HL-60 (cell line): ENCODE data around the gene GLIPR2.

Experiments used
- DNase-seq, 2 experiments: peaks; one replicate each; pipeline ENCODE4 v3.0.0-alpha.2; 2010 to 2020; ENCODE audit warnings: low read depth in 1 of 2, low spot score in 1 of 2
- H3K27ac ChIP-seq: fragments of 250-450 bp; sonication (Bioruptor Pico); replicated peaks from 2 replicates; pipeline ENCODE4 v1.5.1; 2020; ENCODE audit warnings: mild to moderate bottlenecking, moderate library complexity
- H3K27me3 ChIP-seq: fragments of 250-450 bp; sonication (Bioruptor Pico); 2 replicates; pipeline ENCODE4 v1.5.1; 2021; ENCODE audit warnings: mild to moderate bottlenecking, moderate library complexity; ENCODE audit not compliant: insufficient read depth, poor library complexity, severe bottlenecking
- H3K4me3 ChIP-seq: replicated peaks from 2 replicates; pipeline ENCODE4 v1.5.1; 2011; ENCODE audit warnings: mild to moderate bottlenecking, control low read depth, low read length; ENCODE audit not compliant: insufficient read depth
- GABPA ChIP-seq: IDR thresholded peaks from 2 replicates; pipeline ENCODE4 v1.6.1; 2012; ENCODE audit warnings: low read depth
- POLR2AphosphoS5 ChIP-seq: IDR thresholded peaks from 2 replicates; pipeline ENCODE4 v1.6.1; 2012; ENCODE audit warnings: low read depth
- SPI1 ChIP-seq: IDR thresholded peaks from 2 replicates; pipeline ENCODE4 v1.6.1; 2012; ENCODE audit warnings: low read depth, mild to moderate bottlenecking, borderline replicate concordance
- TF ChIP-seq, protein P1 (sequence below): IDR thresholded peaks from one replicate; pipeline ENCODE4 v1.5.1; 2011; ENCODE audit warnings: low read length, control low read depth, inconsistent platforms; ENCODE audit not compliant: insufficient read depth
- TF ChIP-seq, protein P2 (sequence below): IDR thresholded peaks from 2 replicates; pipeline ENCODE4 v1.6.1; 2012; ENCODE audit warnings: low read depth; ENCODE audit not compliant: insufficient replicate concordance

Gene GLIPR2

DNA sequence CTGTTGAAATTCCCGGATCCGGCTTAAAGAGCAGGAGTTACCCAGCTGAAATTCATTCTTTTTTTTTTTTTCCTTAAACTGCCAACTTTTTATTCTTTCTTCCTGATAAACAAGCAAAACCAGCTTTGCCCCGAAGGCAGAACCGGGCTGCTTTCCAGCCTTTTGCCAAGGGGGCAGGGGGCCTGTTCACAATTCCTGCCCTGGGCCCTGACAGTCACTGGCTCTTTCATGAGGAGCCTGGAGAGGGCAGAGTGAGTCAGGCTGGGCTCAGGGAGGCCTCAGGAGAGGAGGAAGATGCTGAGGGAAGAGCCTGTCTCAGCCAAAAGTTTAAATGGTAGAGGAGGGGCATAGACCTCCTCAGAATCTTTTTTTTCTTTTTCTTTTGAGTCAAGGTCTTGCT, 4.8 kb downstream of the GLIPR2 start:
- Histone ChIP-seq H3K4me3 (no peak overlapping the region), H3K27me3 (no peaks in the 10 kb centered on the region), H3K27ac (no peak overlapping the region)
- TF ChIP-seq POLR2AphosphoS5, result no peak
- DNase-seq, result no peak

DNA sequence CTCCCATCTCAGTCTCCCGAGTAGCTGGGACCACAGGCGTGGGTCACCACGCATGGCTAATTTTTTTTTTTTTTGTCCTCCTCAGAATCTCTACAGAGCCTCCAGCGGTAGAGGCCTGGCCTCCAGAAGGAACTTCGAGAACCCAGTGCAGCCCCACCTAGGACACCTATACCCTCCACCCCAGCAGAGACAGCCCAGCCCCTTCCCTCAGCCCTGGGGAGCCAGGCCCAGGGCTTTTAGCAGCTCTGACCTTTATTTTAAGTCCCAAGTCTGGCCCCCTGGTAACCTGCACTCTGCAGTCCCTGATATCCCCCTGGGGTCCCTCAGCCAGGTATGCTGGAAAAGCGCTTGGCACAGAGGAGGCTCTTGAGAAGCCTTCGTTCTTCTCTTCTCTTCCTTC, 5.2 kb downstream of the GLIPR2 start:
- Histone ChIP-seq H3K4me3 (no peak overlapping the region), H3K27me3 (no peaks in the 10 kb centered on the region), H3K27ac (no peak overlapping the region; the same call in 1 of the 2 replicates)
- TF ChIP-seq, protein P1, sequence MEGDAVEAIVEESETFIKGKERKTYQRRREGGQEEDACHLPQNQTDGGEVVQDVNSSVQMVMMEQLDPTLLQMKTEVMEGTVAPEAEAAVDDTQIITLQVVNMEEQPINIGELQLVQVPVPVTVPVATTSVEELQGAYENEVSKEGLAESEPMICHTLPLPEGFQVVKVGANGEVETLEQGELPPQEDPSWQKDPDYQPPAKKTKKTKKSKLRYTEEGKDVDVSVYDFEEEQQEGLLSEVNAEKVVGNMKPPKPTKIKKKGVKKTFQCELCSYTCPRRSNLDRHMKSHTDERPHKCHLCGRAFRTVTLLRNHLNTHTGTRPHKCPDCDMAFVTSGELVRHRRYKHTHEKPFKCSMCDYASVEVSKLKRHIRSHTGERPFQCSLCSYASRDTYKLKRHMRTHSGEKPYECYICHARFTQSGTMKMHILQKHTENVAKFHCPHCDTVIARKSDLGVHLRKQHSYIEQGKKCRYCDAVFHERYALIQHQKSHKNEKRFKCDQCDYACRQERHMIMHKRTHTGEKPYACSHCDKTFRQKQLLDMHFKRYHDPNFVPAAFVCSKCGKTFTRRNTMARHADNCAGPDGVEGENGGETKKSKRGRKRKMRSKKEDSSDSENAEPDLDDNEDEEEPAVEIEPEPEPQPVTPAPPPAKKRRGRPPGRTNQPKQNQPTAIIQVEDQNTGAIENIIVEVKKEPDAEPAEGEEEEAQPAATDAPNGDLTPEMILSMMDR, result no peak
- no peak for TF ChIP-seq POLR2AphosphoS5
- no peak for TF ChIP-seq GABPA
- no peak for TF ChIP-seq SPI1
- TF ChIP-seq, protein P2, sequence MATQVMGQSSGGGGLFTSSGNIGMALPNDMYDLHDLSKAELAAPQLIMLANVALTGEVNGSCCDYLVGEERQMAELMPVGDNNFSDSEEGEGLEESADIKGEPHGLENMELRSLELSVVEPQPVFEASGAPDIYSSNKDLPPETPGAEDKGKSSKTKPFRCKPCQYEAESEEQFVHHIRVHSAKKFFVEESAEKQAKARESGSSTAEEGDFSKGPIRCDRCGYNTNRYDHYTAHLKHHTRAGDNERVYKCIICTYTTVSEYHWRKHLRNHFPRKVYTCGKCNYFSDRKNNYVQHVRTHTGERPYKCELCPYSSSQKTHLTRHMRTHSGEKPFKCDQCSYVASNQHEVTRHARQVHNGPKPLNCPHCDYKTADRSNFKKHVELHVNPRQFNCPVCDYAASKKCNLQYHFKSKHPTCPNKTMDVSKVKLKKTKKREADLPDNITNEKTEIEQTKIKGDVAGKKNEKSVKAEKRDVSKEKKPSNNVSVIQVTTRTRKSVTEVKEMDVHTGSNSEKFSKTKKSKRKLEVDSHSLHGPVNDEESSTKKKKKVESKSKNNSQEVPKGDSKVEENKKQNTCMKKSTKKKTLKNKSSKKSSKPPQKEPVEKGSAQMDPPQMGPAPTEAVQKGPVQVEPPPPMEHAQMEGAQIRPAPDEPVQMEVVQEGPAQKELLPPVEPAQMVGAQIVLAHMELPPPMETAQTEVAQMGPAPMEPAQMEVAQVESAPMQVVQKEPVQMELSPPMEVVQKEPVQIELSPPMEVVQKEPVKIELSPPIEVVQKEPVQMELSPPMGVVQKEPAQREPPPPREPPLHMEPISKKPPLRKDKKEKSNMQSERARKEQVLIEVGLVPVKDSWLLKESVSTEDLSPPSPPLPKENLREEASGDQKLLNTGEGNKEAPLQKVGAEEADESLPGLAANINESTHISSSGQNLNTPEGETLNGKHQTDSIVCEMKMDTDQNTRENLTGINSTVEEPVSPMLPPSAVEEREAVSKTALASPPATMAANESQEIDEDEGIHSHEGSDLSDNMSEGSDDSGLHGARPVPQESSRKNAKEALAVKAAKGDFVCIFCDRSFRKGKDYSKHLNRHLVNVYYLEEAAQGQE, result no peak
- DNase-seq, result no peak

DNA sequence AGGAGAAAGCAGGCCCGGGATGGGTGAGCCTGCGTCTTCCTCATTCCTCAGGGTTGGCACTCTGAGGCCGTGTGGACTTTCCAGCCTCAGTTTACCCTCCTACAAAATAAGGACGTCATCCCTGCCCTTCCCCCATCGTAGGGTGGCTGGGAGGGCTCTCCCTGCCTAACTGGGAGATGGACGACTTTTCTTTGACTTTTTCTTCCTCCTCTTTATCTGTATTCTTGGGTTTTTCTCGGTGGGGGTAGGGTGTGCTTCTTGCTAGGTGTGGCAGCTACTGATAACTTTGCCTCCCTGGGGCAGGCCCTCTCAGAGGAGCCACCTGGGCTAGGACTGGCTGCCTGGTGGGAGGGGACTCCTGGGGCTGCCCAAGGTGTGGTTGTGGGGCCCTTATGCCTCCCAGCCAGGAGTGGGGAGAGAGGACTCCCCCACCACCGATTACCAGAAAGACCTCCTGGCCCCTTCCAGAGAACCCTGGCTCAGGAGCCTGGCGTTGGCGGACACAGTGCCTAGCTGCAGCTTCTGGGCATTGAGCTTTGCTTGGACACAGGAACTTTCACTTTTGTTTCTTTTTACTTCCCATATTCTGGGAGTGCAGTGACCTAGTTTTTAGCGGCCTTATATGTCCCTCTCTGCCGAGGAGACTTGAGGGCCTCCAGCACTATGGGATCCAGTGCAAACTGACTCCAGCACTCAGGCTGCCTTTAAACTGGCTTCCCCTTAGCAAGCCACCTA, 6.1 kb downstream of the GLIPR2 start:
- 0 out of 2 replicates have a peak overlapping the region, but pooled peaks have one; percentile 2 for H3K4me3 ChIP-seq
- peak overlapping the region; percentile 67 for H3K27ac ChIP-seq
- TF ChIP-seq, protein P1, result no peak
- TF ChIP-seq GABPA, result no peak
- TF ChIP-seq SPI1, result no peak
- TF ChIP-seq, protein P2, result no peak
- 0 out of 2 replicates have a peak, but pooled peaks have one; percentile 10 for TF ChIP-seq POLR2AphosphoS5
- H3K27me3 ChIP-seq, result no peaks in the 10 kb centered on the region
- DNase-seq, result peak in 1 of 2 experiments; percentile 47

DNA sequence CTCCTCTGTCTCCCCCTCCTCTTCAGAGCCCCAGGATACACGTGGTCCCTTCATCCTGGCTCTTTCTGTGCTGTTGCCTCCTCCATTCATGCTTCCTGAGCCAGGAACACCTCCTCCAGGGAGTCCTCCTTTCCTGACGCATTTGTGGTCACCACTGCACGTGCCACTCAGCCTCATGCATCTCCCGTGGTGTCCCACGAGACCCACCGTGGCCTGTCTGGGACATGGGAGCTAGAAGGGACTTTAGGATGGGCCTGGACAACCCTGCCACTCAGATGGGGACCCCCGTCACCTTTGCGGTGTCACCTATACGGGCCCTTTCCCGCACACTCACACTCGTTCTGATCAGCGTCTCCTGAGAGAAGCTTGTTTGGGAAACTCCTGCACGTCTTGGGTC, 6.7 kb downstream of the GLIPR2 start:
- Histone ChIP-seq H3K27me3 (no peaks in the 10 kb centered on the region), H3K27ac (peak overlapping the region; percentile 67), H3K4me3 (no peak overlapping the region)
- 0 out of 2 replicates have a peak, but pooled peaks have one; percentile 1 for TF ChIP-seq POLR2AphosphoS5
- TF ChIP-seq, protein P2, result no peak
- no peak for DNase-seq
